Right lobe of liver (tissue), 4 donors: Measurements from ENCODE around the gene AGRP.

Experiments used
- POLR2A ChIP-seq: fragments of 450-650 bp; IDR thresholded peaks from one replicate; pipeline ENCODE4 v1.6.1; 2017; ENCODE audit warnings: antibody characterized with exemption, mild to moderate bottlenecking
- TF ChIP-seq, protein P1 (sequence below), 4 donors: fragments of 200-600 bp in 3 of 4; fragments of 450-650 bp in 1 of 4; IDR thresholded peaks; one replicate each; pipeline versions ENCODE4 v1.5.1 to v1.8.0; 2016 to 2022; ENCODE audit warnings: antibody characterized with exemption in 4 of 4, mild to moderate bottlenecking in 2 of 4
- donor health status: DM: no; HTN: no; CAD: no.
- donor health status: DM: no; HTN: no; CAD: no.
- donor health status: DM: no; HTN: yes; CAD: no.

DNA sequence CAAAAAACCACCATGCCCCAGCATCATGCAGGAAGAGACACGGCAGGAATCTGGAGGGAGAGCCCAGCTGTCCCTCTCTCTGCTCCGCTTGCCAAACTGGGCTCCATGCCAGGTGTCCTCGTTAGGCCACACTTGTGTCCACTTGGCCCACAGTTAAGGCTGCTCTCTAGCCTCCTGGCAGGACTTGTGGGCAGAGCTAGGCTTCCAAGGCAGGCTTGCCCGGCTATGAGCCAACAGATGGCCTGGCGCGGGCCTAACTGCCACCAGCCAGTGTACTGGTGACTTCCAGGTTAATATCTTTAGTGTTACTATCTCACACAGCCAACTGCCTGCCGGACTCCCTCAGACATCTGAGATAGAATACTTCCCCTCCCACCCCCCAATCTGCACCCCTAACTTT is 13.0 kb downstream of the AGRP start:
- TF ChIP-seq, protein P1, sequence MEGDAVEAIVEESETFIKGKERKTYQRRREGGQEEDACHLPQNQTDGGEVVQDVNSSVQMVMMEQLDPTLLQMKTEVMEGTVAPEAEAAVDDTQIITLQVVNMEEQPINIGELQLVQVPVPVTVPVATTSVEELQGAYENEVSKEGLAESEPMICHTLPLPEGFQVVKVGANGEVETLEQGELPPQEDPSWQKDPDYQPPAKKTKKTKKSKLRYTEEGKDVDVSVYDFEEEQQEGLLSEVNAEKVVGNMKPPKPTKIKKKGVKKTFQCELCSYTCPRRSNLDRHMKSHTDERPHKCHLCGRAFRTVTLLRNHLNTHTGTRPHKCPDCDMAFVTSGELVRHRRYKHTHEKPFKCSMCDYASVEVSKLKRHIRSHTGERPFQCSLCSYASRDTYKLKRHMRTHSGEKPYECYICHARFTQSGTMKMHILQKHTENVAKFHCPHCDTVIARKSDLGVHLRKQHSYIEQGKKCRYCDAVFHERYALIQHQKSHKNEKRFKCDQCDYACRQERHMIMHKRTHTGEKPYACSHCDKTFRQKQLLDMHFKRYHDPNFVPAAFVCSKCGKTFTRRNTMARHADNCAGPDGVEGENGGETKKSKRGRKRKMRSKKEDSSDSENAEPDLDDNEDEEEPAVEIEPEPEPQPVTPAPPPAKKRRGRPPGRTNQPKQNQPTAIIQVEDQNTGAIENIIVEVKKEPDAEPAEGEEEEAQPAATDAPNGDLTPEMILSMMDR (IDR thresholded peaks at IDR 0.05), result no peak
- no peak for TF ChIP-seq POLR2A
